Activated CD8-positive, alpha-beta T cell treated with anti-CD3 and anti-CD28 coated beads, Interleukin-2, amount 10 ng/mL, durations not matched to agents 7 days and 5 days (primary cell): ENCODE results near the gene LTBR. TPM values are rescaled to one million over a fixed set of nuclear protein-coding genes. Genes with fewer than 3 reads are reported as not detected.

Source experiments
- ATAC-seq: fragments of 150-1000 bp; cut with Tn5 transposase; one replicate; pipeline ENCODE4 v1.10.0; 2021; ENCODE audit warnings: moderate library complexity
- CTCF ChIA-PET: fragments of 350-600 bp; sonication (Branson Sonifier 250); formaldehyde crosslinking; loops from one replicate; lab custom pipeline; 2021; ENCODE audit warnings: antibody characterized with exemption; lab: Charles Lee
- POLR2A ChIA-PET: fragments of 350-600 bp; sonication (Branson Sonifier 250); formaldehyde crosslinking; loops from one replicate; lab custom pipeline; 2021; ENCODE audit warnings: antibody characterized with exemption; lab: Charles Lee
- DNase-seq: peaks from one replicate; pipeline ENCODE4 v3.0.0-alpha.2; 2020
- H3K27ac Mint-ChIP-seq: one replicate; pipeline ENCODE4 v1.8.0; 2021; ENCODE audit warnings: mild to moderate bottlenecking, mixed read lengths
- H3K27me3 Mint-ChIP-seq: one replicate; pipeline ENCODE4 v1.8.0; 2021; ENCODE audit warnings: low read depth, mixed read lengths
- H3K36me3 Mint-ChIP-seq: one replicate; pipeline ENCODE4 v1.8.0; 2021; ENCODE audit warnings: low read depth, mixed read lengths
- H3K4me1 Mint-ChIP-seq: one replicate; pipeline ENCODE4 v1.8.0; 2021; ENCODE audit warnings: low read depth, mixed read lengths
- H3K4me3 Mint-ChIP-seq: one replicate; pipeline ENCODE4 v1.8.0; 2021; ENCODE audit warnings: mild to moderate bottlenecking, mixed read lengths
- H3K9me3 Mint-ChIP-seq: one replicate; pipeline ENCODE4 v1.8.0; 2022; ENCODE audit warnings: mixed read lengths; ENCODE audit not compliant: insufficient read depth
- total RNA-seq, 2 experiments: library from RNA; stranded (reverse); gene quantifications; one replicate each; pipeline ENCODE4 v1.2.3, GENCODE V29; 2021

Gene LTBR
- total RNA-seq, 2 experiments from 2014 or later = 0.34 TPM; not detected in 1

DNA sequence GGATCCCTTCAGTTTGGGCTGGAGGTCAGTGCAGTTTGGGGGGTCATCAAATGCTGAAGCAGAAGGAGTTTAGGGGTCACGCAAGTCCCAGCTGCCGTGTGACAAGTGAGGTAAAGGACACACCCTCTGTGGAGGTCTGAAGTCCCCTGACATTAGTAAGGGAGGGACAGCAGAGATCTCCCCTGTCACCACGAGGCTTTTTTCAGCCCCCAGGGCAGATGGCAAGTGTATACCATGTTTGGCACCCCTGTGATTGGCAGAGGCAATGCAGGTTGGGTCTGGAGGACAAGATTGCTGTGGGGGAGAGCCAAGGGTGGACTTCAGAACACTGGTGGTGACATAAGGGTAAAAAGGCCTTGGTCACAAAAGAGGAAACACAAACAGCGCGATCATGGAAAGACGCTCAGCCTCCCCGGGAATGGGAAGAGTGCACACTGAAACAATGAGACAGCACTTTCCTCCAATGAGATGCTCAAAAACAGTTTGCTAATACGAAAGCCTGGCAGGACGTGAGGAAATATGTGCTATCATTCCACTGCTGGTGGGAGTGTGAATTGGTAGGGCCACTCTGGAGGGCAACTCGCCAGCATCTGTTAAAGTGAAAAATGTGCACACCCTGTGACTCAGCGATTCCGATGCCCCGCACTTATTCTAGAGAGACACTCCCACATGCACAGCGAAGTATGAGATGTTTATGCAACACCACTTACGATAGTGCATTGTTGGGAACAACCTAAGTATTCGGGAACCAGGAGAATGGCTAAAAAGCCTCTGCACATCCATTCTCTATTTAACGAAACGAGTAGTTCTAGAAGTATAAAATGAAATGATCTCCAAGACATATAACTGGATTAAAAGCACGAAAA is 46.4 kb downstream of the LTBR start:
- DNase-seq = peak; percentile 44
- peak overlapping the region; percentile 60 for H3K27ac Mint-ChIP-seq
- ChIA-PET POLR2A (no interaction called here), CTCF (no interaction called here)
- H3K9me3 Mint-ChIP-seq = no peaks in the 10 kb centered on the region
- no peaks in the 10 kb centered on the region for H3K27me3 Mint-ChIP-seq
- no peak for ATAC-seq
- peaks cover 72% of the 10 kb centered on the region for H3K4me1 Mint-ChIP-seq
- no peak overlapping the region for H3K4me3 Mint-ChIP-seq
- H3K36me3 Mint-ChIP-seq = no peaks in the 10 kb centered on the region

DNA sequence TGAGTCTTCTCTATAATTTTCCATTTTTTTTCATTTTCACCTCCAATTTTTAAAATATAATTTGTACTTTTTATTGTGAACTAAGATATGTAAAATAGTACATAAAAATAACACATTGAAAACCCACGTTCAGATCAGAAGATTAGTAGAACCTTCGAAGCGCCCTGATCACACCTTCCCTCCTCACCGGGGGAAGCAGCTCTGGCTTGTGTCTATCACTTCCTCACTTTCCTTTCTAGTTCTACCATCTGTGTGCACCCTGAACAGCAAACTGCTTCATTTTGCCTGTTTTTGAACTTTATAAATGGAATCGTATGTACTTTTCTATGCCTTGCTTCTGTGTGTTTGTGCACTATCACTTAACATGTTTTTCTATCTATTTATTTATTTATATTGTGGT is 49.0 kb downstream of the LTBR start:
- H3K4me3 Mint-ChIP-seq = no peak overlapping the region
- peak overlapping the region; percentile 61 for H3K27ac Mint-ChIP-seq
- POLR2A ChIA-PET = interaction anchor here (2.1 to 6.4 kb wide), 4 partner anchors 11 to 37 kb away, joined by 9 to 48 read pairs (median 30); partner anchors contain the start of genes CD27, TAPBPL and VAMP1

DNA sequence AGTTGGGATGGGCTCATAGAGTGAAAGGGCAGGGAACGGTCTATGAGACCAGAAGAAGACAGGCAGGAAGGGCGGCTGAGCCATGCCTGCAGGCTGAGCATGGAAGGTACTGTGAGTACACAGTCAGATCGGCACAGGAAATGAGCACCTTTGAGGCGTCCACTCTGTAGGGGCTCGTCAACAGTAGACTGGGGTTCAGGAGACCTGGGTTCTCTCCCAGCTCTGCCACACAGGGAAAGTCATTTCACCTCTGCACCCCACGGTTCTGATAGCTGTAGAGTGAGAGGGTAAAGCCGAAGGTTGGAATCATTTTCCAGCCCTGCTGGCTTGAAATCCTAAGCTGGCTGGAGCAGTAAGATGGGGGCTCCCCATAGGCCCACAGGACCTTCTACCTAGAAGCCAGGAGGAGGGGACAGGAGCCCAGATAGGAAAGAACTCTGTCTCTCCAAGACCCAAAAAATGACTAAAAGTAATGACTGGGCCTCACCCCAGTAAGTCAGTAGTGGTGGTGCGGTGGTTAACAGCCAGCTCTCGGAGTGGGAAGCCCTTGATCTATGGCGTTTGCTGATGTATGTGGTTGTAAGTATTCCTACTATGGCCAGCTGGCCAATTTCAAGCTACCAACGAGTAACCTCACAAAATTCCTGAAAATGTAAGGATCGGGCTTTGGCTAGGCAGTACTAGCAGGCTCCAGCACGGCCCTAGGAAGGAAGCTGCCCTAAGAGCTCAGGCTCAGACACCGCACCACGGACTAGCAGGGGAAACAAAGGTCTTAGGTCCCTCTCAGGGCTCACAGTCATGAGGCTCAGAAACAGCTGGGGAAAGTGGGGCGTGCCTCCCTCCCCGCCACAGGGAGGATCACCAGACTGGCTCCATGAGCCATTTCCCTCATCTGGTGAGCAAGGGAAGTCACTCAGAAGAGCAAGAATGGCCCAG is 50.5 kb downstream of the LTBR start:
- H3K4me1 Mint-ChIP-seq = peaks cover 54% of the 10 kb centered on the region
- no peaks in the 10 kb centered on the region for H3K36me3 Mint-ChIP-seq
- ChIA-PET CTCF (interaction anchor here (0.8 to 5.7 kb wide), 10 partner anchors 10 to 128 kb away, joined by 3 to 39 read pairs (median 6); partner anchors contain the start of gene CD27), POLR2A (interaction anchor here (1.2 to 6.4 kb wide), 7 partner anchors 8 to 100 kb away, joined by 4 to 48 read pairs (median 15); partner anchors contain the start of genes CD27, TAPBPL and VAMP1)
- peak overlapping the region; percentile 91 for H3K27ac Mint-ChIP-seq
- no peaks in the 10 kb centered on the region for H3K27me3 Mint-ChIP-seq
- peak; percentile 62 for DNase-seq
- ATAC-seq = peak; percentile 87
- H3K4me3 Mint-ChIP-seq = peak overlapping the region; percentile 50
- H3K9me3 Mint-ChIP-seq = no peaks in the 10 kb centered on the region

More for the DNA sequence above, 49.0 kb downstream of the LTBR start:
- peak; percentile 33 for ATAC-seq
- no peak for DNase-seq
- Mint-ChIP-seq H3K27me3 (no peaks in the 10 kb centered on the region), H3K36me3 (no peaks in the 10 kb centered on the region), H3K9me3 (no peaks in the 10 kb centered on the region), H3K4me1 (peaks cover 51% of the 10 kb centered on the region)
- CTCF ChIA-PET = interaction anchor here (1.3 to 5.7 kb wide), 6 partner anchors 8 to 107 kb away, joined by 3 to 39 read pairs (median 19); partner anchors contain the start of gene CD27

DNA sequence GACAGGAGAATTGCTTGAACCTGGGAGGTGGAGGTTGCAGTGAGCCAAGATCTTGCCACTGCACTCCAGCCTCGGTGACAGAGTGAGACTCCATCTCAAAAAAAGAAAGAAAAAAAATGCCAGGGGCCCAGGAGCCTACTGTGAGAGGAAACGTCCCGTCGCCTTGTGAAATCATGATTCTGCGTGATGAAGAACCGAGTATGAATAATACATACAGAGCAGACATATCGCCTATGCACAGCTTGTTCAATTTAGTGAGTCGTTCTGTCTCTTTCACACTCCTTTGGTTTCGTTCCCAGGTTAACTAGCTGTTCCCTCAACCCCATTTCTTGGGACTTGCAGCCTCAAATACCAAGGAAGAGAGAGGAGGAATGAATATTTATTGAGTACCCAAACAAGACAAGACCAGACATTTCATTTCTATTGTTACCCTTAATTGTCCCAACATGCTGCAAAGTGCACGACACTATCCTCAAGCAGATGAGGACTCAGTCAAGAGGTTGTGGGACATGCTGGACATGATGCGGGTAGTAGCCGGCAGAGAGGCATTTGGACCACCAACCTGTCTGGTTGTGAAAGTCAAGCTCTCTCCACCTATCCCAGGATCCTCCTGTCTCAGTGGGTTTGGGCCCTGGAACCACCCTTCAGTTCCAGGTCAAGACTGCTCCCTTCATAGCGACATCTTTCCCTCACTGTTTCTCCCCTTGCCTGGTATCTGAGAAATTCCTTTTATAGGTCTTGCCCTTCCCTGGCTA is 52.2 kb downstream of the LTBR start:
- DNase-seq = no peak
- no peak for ATAC-seq

DNA sequence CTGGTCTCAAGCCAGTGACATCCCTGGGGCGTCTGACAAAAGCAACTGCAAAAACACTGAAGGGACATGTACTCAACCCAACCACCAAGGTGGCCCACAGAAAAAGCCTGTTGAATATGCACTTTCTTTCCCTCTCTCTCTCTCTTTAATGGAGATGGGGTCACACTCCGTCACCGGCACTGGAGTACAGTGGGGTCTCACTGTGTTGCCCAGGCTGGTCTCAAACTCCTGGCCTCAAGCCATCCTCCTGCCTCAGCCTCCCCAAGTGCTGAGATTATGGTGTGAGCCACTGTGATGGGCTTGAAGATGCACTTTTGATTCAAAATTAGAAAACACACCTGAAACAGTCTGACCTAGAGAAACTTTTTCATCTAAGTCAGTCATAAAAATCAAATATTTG is 53.6 kb downstream of the LTBR start:
- ChIA-PET POLR2A (interaction anchor here (6.0 to 7.1 kb wide), 2 partner anchors 14 kb away, joined by 43 to 47 read pairs; partner anchors contain the start of gene TAPBPL), CTCF (interaction anchor here (1.3 to 5.7 kb wide), 4 partner anchors 9 to 28 kb away, joined by 3 to 35 read pairs (median 6); no protein-coding TSS in a partner anchor)
- Mint-ChIP-seq H3K4me3 (no peak overlapping the region), H3K9me3 (no peaks in the 10 kb centered on the region), H3K27me3 (no peaks in the 10 kb centered on the region), H3K27ac (no peak overlapping the region), H3K4me1 (peaks cover 46% of the 10 kb centered on the region), H3K36me3 (no peaks in the 10 kb centered on the region)
- ATAC-seq (no peak), DNase-seq (no peak)

More for the DNA sequence above, 52.2 kb downstream of the LTBR start:
- POLR2A ChIA-PET = interaction anchor here (0.5 to 6.4 kb wide), 4 partner anchors 15 to 288 kb away, joined by 3 to 48 read pairs (median 24); partner anchors contain the start of genes COPS7A and TAPBPL
- H3K9me3 Mint-ChIP-seq = no peaks in the 10 kb centered on the region
- peaks cover 42% of the 10 kb centered on the region for H3K4me1 Mint-ChIP-seq
- H3K27ac Mint-ChIP-seq = no peak overlapping the region
- H3K4me3 Mint-ChIP-seq = no peak overlapping the region
- no peaks in the 10 kb centered on the region for H3K27me3 Mint-ChIP-seq
- CTCF ChIA-PET = interaction anchor here (1.8 to 5.7 kb wide), 3 partner anchors 8 to 29 kb away, joined by 4 to 35 read pairs (median 7); no protein-coding TSS in a partner anchor
- H3K36me3 Mint-ChIP-seq = no peaks in the 10 kb centered on the region

DNA sequence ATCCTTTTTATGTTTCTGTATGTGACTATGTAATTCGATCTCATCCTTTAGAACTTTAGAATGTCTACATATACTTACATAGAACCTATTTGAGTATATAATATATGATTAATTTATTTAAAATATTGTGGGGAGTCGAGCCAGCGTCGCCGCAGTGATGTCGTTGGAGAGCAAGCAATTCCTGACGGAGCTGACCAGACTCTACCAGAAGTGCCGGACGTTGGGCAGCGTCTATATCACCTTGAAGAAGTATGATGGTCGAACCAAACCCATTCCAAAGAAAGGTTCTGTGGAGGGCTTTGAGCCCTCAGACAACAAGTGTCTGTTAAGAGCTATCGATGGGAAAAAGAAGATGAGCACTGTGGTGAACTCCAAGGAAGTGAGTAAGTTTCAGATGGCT is 54.4 kb downstream of the LTBR start:
- H3K4me3 Mint-ChIP-seq = no peak overlapping the region
- CTCF ChIA-PET = interaction anchor here (0.8 to 2.4 kb wide), 9 partner anchors 10 to 124 kb away, joined by 3 to 7 read pairs (median 4); partner anchors contain the start of gene TAPBPL
- no peak overlapping the region for H3K27ac Mint-ChIP-seq

DNA sequence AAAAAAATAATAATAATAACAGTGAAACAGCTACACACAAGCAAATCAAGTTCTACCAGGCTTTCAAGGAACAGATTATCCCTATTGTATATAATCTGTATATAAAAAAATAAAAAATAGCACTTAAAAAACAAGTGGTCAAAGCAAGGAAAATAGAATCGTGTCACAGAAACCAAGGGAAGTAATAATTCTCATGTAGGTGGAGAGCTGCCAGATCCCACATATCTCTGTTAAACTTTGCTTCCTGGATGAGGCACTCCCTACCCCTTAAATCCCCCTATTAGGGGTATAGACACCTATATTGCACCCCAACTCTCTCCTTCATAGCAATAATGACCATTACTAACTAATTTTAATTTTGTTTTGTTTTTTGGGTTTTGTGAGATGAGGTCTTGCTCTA is 56.4 kb downstream of the LTBR start:
- Mint-ChIP-seq H3K9me3 (no peaks in the 10 kb centered on the region), H3K4me3 (no peak overlapping the region), H3K27me3 (no peaks in the 10 kb centered on the region), H3K27ac (no peak overlapping the region), H3K36me3 (peaks cover 7% of the 10 kb centered on the region), H3K4me1 (peaks cover 45% of the 10 kb centered on the region)
- POLR2A ChIA-PET = interaction anchor here (1.6 to 7.1 kb wide), 2 partner anchors 11 to 30 kb away, joined by 8 to 47 read pairs; partner anchors contain the start of genes TAPBPL and VAMP1
- ATAC-seq = no peak
- CTCF ChIA-PET = interaction anchor here (0.8 to 2.4 kb wide), 3 partner anchors 23 to 97 kb away, joined by 3 to 7 read pairs (median 3); no protein-coding TSS in a partner anchor
- DNase-seq = no peak

More for the DNA sequence above, 54.4 kb downstream of the LTBR start:
- Mint-ChIP-seq H3K36me3 (no peaks in the 10 kb centered on the region), H3K4me1 (peaks cover 49% of the 10 kb centered on the region), H3K9me3 (no peaks in the 10 kb centered on the region), H3K27me3 (no peaks in the 10 kb centered on the region)
- POLR2A ChIA-PET = interaction anchor here (1.1 to 7.1 kb wide), 2 partner anchors 13 to 25 kb away, joined by 3 to 47 read pairs; partner anchors contain the start of gene TAPBPL
- ATAC-seq (no peak), DNase-seq (no peak)

Other genes with a start within 250 kb of the LTBR start
- 10 to 100 TPM; 11.6 to 11.9 TPM for gene CD9, start 183.8 kb upstream of the LTBR start, total RNA-seq
- gene PLEKHG6, start 73.5 kb upstream of the LTBR start, total RNA-seq = under 1 TPM in 1 of 2 experiments, not detected in 1; 0.47 TPM
- 10 to 100 TPM; 58.8 to 63.4 TPM for gene TNFRSF1A, start 42.1 kb upstream of the LTBR start, total RNA-seq
- 1 to 10 TPM in 1 of 2 experiments, under 1 TPM in 1; 0.47 to 1.5 TPM for gene SCNN1A, start 8.6 kb upstream of the LTBR start, total RNA-seq
- gene CD27, start 60.8 kb downstream of the LTBR start, total RNA-seq = 100 to 1,000 TPM; 112 to 131 TPM
- 10 to 100 TPM; 31.2 to 32.5 TPM for gene TAPBPL, start 67.9 kb downstream of the LTBR start, total RNA-seq
- 10 to 100 TPM; 46.6 to 48.9 TPM for gene VAMP1, start 86.5 kb downstream of the LTBR start, total RNA-seq
- gene MRPL51, start 109.1 kb downstream of the LTBR start, total RNA-seq = 100 to 1,000 TPM; 217 to 228 TPM
- 100 to 1,000 TPM; 195 to 201 TPM for gene NCAPD2, start 109.9 kb downstream of the LTBR start, total RNA-seq
- gene GAPDH, start 150.4 kb downstream of the LTBR start, total RNA-seq = 1,000 to 10,000 TPM; 6,175 to 6,471 TPM
- 10 to 100 TPM; 24.9 to 25.5 TPM for gene IFFO1, start 171.9 kb downstream of the LTBR start, total RNA-seq
- 10 to 100 TPM; 84.2 to 87.6 TPM for gene NOP2, start 184.1 kb downstream of the LTBR start, total RNA-seq
- gene CHD4, start 223.2 kb downstream of the LTBR start, total RNA-seq = 100 to 1,000 TPM; 277 to 292 TPM